ENCODE measurements around the gene PTK6.

DNA sequence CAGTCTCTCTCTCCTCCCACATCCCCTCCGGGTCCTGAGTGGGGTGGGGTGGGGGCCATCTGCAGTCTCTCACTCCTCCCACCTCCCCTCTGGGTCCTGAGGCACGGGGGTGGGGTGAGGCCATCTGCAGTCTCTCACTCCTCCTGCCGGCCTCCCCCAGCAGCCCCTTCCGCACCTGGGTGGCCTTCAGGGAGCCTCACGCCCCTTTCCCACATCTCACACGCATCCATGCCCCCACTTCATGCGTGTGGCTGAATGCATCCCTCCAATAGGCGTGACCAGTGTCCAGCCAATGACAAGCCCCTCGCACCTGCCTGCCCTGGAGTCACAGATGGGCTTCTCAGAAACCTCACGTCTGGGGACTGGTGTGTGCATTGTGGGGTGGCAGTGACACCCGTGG, 11.4 kb upstream of the PTK6 start:
- TF ChIP-seq, protein P1, sequence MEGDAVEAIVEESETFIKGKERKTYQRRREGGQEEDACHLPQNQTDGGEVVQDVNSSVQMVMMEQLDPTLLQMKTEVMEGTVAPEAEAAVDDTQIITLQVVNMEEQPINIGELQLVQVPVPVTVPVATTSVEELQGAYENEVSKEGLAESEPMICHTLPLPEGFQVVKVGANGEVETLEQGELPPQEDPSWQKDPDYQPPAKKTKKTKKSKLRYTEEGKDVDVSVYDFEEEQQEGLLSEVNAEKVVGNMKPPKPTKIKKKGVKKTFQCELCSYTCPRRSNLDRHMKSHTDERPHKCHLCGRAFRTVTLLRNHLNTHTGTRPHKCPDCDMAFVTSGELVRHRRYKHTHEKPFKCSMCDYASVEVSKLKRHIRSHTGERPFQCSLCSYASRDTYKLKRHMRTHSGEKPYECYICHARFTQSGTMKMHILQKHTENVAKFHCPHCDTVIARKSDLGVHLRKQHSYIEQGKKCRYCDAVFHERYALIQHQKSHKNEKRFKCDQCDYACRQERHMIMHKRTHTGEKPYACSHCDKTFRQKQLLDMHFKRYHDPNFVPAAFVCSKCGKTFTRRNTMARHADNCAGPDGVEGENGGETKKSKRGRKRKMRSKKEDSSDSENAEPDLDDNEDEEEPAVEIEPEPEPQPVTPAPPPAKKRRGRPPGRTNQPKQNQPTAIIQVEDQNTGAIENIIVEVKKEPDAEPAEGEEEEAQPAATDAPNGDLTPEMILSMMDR (IDR thresholded peaks at IDR 0.05): no peak
- TF ChIP-seq POLR2A (IDR thresholded peaks at IDR 0.05): no peak

Measured in Peyer's patch (tissue), 4 donors.